Stimulated activated CD4-positive, alpha-beta T cell treated with anti-CD3 and anti-CD28 coated beads, Interleukin-1b, Interleukin-23, amount 100 ng/mL, for 4 hours (primary cell): ENCODE data around the gene POLR3GL.
"Not testable (repeated sequence)": the region's sequence is repeated elsewhere in the genome, so short reads cannot be mapped to it uniquely, and the experiment has no call there.

Experiments used
- DNase-seq, 2 donors: peaks; one replicate each; pipeline ENCODE4 v3.0.0-alpha.2; 2020; ENCODE audit warnings: low read depth in 2 of 2

The POLR3GL gene

GRCh38 chr1:146020058-146021049 lies 55.9 kb downstream of the POLR3GL start:
- no peak for DNase-seq

DNA sequence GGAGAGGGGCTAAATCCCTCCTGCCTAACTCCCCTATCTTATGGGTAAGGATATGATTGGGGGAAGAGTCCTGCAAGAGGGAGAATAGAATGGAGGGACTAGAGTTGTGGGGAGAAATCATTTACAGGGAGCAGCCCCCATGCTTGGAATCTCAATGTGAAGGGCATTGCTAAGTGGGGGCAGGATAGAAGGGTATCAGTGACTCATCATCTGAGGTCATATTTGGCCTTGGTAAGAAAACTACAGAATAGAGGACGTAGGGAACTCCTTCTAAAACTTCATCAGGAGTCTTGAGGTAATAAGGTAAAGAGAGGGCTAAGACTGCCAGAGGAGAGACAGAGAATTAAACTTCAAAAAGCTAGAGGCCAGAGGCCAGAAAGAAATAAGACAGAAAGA lies 56.6 kb downstream of the POLR3GL start:
- no peak for DNase-seq

- DNase-seq: no peak
Observed at GRCh38 chr1:146021622-146022402, 57.3 kb downstream of the POLR3GL start, which contains the start of gene HJV. TSS of gene HJV (minus strand) at chr1:146021735. CDS start at chr1:146020231, 1,504 bp downstream.

DNA sequence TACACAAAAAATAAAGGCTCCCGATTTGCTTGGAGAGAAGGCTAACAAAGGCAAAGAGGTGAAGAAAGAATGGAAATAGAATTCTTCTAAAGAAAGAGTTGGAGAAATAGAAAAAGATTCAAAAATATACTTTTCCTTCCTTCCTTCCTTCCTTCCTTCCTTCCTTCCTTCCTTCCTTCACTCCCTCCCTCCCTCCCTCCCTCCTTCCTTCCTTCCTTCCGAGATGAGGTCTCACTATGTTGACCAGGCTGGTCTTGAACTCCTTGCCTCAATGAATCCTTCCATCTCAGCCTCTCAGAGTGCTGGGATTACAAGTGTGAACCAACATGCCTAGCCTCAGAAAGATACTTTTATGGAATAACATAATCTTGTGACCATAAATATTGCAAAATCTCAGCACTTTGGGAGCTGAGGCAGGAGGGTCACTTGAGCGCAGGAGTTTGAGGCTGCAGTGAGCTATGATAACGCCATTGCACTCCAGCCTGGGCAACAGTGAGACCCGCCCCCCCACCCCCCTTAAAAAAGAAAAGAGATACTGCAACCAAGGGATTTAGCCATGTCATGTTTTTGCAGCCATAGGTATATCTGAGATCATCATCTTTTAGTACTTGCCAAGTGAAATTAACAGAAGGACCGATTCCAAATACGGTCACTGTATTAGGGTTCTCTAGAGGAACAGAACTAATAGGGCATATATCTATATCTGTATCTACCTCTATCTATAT lies 58.1 kb downstream of the POLR3GL start:
- no peak for DNase-seq

GRCh38 chr1:146025787-146026495 lies 61.5 kb downstream of the POLR3GL start:
- not testable (repeated sequence) for DNase-seq

DNA sequence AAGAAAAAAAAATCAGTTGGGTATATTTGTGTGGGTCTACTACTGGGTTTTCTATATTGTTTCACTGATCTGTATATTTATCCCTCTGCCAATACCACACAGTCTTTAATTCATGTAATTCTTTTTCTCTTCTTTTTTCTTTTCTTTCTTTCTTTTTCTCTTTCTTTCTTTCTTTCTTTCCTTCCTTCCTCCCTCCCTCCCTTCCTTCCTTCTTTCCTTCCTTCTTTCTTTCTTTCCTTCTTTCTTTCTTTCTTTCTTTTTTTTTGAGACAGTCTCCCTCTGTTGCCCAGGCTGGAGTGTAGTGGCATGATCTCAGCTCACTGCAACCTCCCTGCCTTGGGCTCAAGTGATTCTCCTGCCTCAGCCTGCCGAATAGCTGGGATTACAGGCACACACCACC lies 62.2 kb downstream of the POLR3GL start:
- DNase-seq: not testable (repeated sequence)
